H9 (cell line): ENCODE measurements around the gene CFAP77. TPM values are rescaled to one million over a fixed set of nuclear protein-coding genes. Genes with fewer than 3 reads are reported as not detected.

Source experiments
- DNase-seq: peaks from one replicate; pipeline ENCODE4 v3.0.0-alpha.2; 2017
- H2AFZ ChIP-seq: one replicate; pipeline ENCODE4 v1.6.1; 2013; ENCODE audit warnings: mild to moderate bottlenecking, low read length, control low read depth, moderate library complexity
- H2AK5ac ChIP-seq: 2 replicates; pipeline ENCODE4 v1.6.1; 2013; ENCODE audit warnings: low read length, control low read depth, mixed read lengths; ENCODE audit not compliant: insufficient read length
- H2BK120ac ChIP-seq: one replicate; pipeline ENCODE4 v1.6.1; 2013; ENCODE audit warnings: low read depth, mild to moderate bottlenecking, low read length, control low read depth, inconsistent platforms; ENCODE audit not compliant: poor library complexity, severe bottlenecking
- H2BK12ac ChIP-seq: 2 replicates; pipeline ENCODE4 v1.6.1; 2013; ENCODE audit warnings: low read length, control low read depth, mixed read lengths, low read depth; ENCODE audit not compliant: insufficient read length
- H2BK15ac ChIP-seq: 2 replicates; pipeline ENCODE4 v1.6.1; 2013; ENCODE audit warnings: low read depth, low read length, control low read depth
- H2BK20ac ChIP-seq: one replicate; pipeline ENCODE4 v1.6.1; 2013; ENCODE audit warnings: low read depth, mild to moderate bottlenecking, low read length, control low read depth, inconsistent platforms; ENCODE audit not compliant: poor library complexity, severe bottlenecking
- H2BK5ac ChIP-seq: 2 replicates; pipeline ENCODE4 v1.6.1; 2013; ENCODE audit warnings: low read length, control low read depth, mixed read lengths; ENCODE audit not compliant: insufficient read length
- H3K14ac ChIP-seq: 2 replicates; pipeline ENCODE4 v1.6.1; 2013; ENCODE audit warnings: low read length, control low read depth; ENCODE audit not compliant: insufficient read depth
- H3K18ac ChIP-seq: 2 replicates; pipeline ENCODE4 v1.6.1; 2013; ENCODE audit warnings: low read depth, mild to moderate bottlenecking, mixed read lengths, low read length, control low read depth; ENCODE audit not compliant: insufficient read length
- H3K23ac ChIP-seq: 2 replicates; pipeline ENCODE4 v1.6.1; 2013; ENCODE audit warnings: low read length, control low read depth, mixed read lengths, low read depth; ENCODE audit not compliant: insufficient read length
- H3K23me2 ChIP-seq: 2 replicates; pipeline ENCODE4 v1.6.1; 2013; ENCODE audit warnings: low read depth, mild to moderate bottlenecking, mixed read lengths, low read length, control low read depth; ENCODE audit not compliant: insufficient read length, poor library complexity, severe bottlenecking
- H3K27ac ChIP-seq: 2 replicates; pipeline ENCODE4 v1.5.1; 2013; ENCODE audit warnings: low read length, control low read depth, mixed read lengths, low read depth; ENCODE audit not compliant: insufficient read length
- H3K27me3 ChIP-seq: 2 replicates; pipeline ENCODE4 v1.6.1; 2013; ENCODE audit warnings: low read length, control low read depth, inconsistent platforms; ENCODE audit not compliant: insufficient read depth
- H3K4ac ChIP-seq: 2 replicates; pipeline ENCODE4 v1.6.1; 2013; ENCODE audit warnings: low read depth, mild to moderate bottlenecking, control low read depth, inconsistent platforms, low read length, moderate library complexity
- H3K4me1 ChIP-seq: 2 replicates; pipeline ENCODE4 v1.6.1; 2013; ENCODE audit warnings: low read length, control low read depth, inconsistent platforms; ENCODE audit not compliant: insufficient read depth
- H3K4me2 ChIP-seq: 2 replicates; pipeline ENCODE4 v1.6.1; 2013; ENCODE audit warnings: low read length, control low read depth, mixed read lengths; ENCODE audit not compliant: insufficient read length, insufficient read depth
- H3K56ac ChIP-seq: 2 replicates; pipeline ENCODE4 v1.6.1; 2013; ENCODE audit warnings: low read depth, mild to moderate bottlenecking, mixed read lengths, low read length, control low read depth; ENCODE audit not compliant: insufficient read length
- H3K79me1 ChIP-seq: 2 replicates; pipeline ENCODE4 v1.6.1; 2013; ENCODE audit warnings: low read depth, mild to moderate bottlenecking, moderate library complexity, low read length, control low read depth, inconsistent platforms; ENCODE audit not compliant: insufficient read depth, poor library complexity, severe bottlenecking
- H3K79me2 ChIP-seq: 2 replicates; pipeline ENCODE4 v1.6.1; 2013; ENCODE audit warnings: low read length, control low read depth, inconsistent platforms; ENCODE audit not compliant: insufficient read depth
- H3K9ac ChIP-seq: 2 replicates; pipeline ENCODE4 v1.6.1; 2013; ENCODE audit warnings: low read length, control low read depth, mixed read lengths; ENCODE audit not compliant: insufficient read length; ENCODE audit errors: extremely low read depth
- H3K9me3 ChIP-seq: one replicate; pipeline ENCODE4 v1.6.1; 2013; ENCODE audit warnings: low read depth, low read length, inconsistent platforms; ENCODE audit not compliant: control insufficient read depth
- H3T11ph ChIP-seq: one replicate; pipeline ENCODE4 v1.6.1; 2013; ENCODE audit warnings: mild to moderate bottlenecking, low read length, control low read depth, inconsistent platforms
- H4K20me1 ChIP-seq: one replicate; pipeline ENCODE4 v1.6.1; 2013; ENCODE audit not compliant: control insufficient read depth, insufficient read length, insufficient read depth
- H4K5ac ChIP-seq: 2 replicates; pipeline ENCODE4 v1.6.1; 2013; ENCODE audit warnings: low read depth, mild to moderate bottlenecking, mixed read lengths, low read length, control low read depth; ENCODE audit not compliant: insufficient read length
- H4K8ac ChIP-seq: replicated peaks from 2 replicates; pipeline ENCODE4 v1.6.1; 2013; ENCODE audit warnings: low read length, control low read depth, mixed read lengths, low read depth; ENCODE audit not compliant: insufficient read length
- H4K91ac ChIP-seq: 2 replicates; pipeline ENCODE4 v1.6.1; 2013; ENCODE audit warnings: low read depth, mild to moderate bottlenecking, moderate library complexity, mixed read lengths, low read length, control low read depth; ENCODE audit not compliant: insufficient read length
- H3K27ac Mint-ChIP-seq, 3 experiments: 2 replicates in 2 of 3; 3 replicates in 1 of 3; pipeline ENCODE4 v1.8.0; 2020 to 2021; ENCODE audit warnings: mixed read lengths in 3 of 3, mild to moderate bottlenecking in 1 of 3, moderate library complexity in 1 of 3
- H3K27me3 Mint-ChIP-seq: 2 replicates; pipeline ENCODE4 v1.8.0; 2021; ENCODE audit warnings: low read depth, mild to moderate bottlenecking, moderate library complexity, mixed read lengths
- H3K36me3 Mint-ChIP-seq, 3 experiments: 2 replicates in 2 of 3; 3 replicates in 1 of 3; pipeline ENCODE4 v1.8.0; 2020 to 2021; ENCODE audit warnings: low read depth in 3 of 3, mixed read lengths in 3 of 3; ENCODE audit not compliant: insufficient read depth in 1 of 3
- H3K4me1 Mint-ChIP-seq, 2 experiments: 2 replicates each; pipeline ENCODE4 v1.8.0; 2020; ENCODE audit warnings: mixed read lengths in 2 of 2
- H3K4me3 Mint-ChIP-seq, 2 experiments: 2 replicates in 1 of 2; 3 replicates in 1 of 2; pipeline ENCODE4 v1.8.0; 2020 to 2021; ENCODE audit warnings: mild to moderate bottlenecking in 2 of 2, mixed read lengths in 2 of 2, moderate library complexity in 1 of 2
- H3K9me3 Mint-ChIP-seq, 2 experiments: 2 replicates in 1 of 2; 3 replicates in 1 of 2; pipeline ENCODE4 v1.8.0; 2020; ENCODE audit warnings: mild to moderate bottlenecking in 2 of 2, mixed read lengths in 2 of 2, moderate library complexity in 1 of 2
- CTCF ChIP-seq: fragments of 200-600 bp; sonication (generic); conservative IDR thresholded peaks from 3 replicates; pipeline ENCODE4 v1.8.0; 2021; ENCODE audit warnings: antibody characterized with exemption, mild to moderate bottlenecking
- WGBS: extraction: QIAGEN DNeasy Blood & Tissue Kit; methylation state at CpG from one replicate; pipeline ENCODE4 v1.1.7; 2013; ENCODE audit warnings: missing lambda C conversion rate, low lambda C conversion rate, mixed read lengths; ENCODE audit not compliant: insufficient read length; ENCODE audit errors: extremely low coverage; 5-methylcytosine and 5-hydroxymethylcytosine counted together
- total RNA-seq: library from RNA; stranded (reverse); gene quantifications from 2 replicates; pipeline ENCODE4 v1.2.1, GENCODE V29; 2021

CFAP77 gene
- total RNA-seq, 1 experiment from 2014 or later = 0.72 TPM

DNA sequence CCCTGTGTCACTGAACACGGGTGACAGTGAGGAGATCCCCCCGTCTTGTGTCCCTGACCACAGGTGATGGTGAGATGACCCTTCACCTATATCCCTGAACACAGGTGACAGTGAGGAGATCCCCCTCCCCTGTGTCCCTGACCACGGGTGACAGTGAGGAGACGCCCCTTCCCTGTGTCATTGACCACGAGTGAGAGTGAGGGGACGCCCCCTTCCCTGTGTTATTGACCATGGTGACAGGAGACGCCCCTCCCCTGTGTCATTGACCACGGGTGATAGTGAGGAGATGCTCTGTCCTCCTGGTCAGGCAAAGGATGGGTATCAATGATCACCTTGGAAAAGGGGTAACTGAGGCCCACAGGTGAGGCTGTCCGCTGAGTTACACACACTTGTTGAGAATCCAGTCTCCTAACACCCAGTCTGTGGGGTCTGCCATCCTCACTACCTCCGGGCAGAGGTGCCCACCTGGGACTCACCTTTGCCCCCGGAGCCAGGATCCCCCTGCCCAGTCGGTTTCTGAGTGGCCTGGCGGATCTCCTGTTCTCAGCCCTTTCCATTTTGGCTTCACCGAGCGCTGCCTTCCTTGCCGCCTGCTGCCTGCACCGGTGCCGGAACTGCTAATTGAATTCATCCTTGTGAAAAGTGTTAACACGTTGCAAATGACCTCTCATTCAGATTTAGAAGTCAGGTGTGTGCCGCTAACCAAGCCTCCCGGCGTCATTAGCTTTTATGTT lies 104.2 kb downstream of the CFAP77 start:
- Histone ChIP-seq H3K23ac (no peak overlapping the region), H2BK15ac (no peak overlapping the region), H3K9ac (no peak overlapping the region), H2BK20ac (no peak overlapping the region), H4K8ac (no peak overlapping the region), H3K14ac (no peak overlapping the region; the same call in 1 of the 2 replicates), H3K4ac (no peak overlapping the region), H3K23me2 (no peaks in the 10 kb centered on the region), H3K27me3 (no peaks in the 10 kb centered on the region), H3K27ac (no peak overlapping the region), H3K18ac (no peak overlapping the region), H2BK120ac (no peak overlapping the region), H3K9me3 (no peaks in the 10 kb centered on the region), H2AFZ (no peak overlapping the region), H3K79me2 (no peaks in the 10 kb centered on the region), H3K79me1 (no peaks in the 10 kb centered on the region), H3K4me1 (no peaks in the 10 kb centered on the region), H3K56ac (no peak overlapping the region), H4K91ac (no peak overlapping the region), H4K20me1 (no peaks in the 10 kb centered on the region), H2BK5ac (no peak overlapping the region), H3T11ph (no peak overlapping the region), H2AK5ac (no peak overlapping the region), H3K4me2 (no peak overlapping the region), H2BK12ac (no peak overlapping the region), H4K5ac (no peak overlapping the region)
- peaks cover 0 to 5% of the 10 kb centered on the region in 2 experiments; a peak in 1 of 4 replicates for H3K4me1 Mint-ChIP-seq
- no peaks in the 10 kb centered on the region; a peak in 1 of 7 replicates for H3K36me3 Mint-ChIP-seq
- H3K27ac Mint-ChIP-seq = no peak overlapping the region; a peak in 1 of 7 replicates
- H3K27me3 Mint-ChIP-seq = peaks cover 6% of the 10 kb centered on the region
- H3K9me3 Mint-ChIP-seq = no peaks in the 10 kb centered on the region
- H3K4me3 Mint-ChIP-seq = no peak overlapping the region
- no CpG with 5 or more reads among the region's 22 CpGs for WGBS
- TF ChIP-seq CTCF = no peak
- no peak for DNase-seq
